Neural cell (in vitro differentiated cells): Measurements from ENCODE around the gene SECTM1. TPM values are rescaled to one million over a fixed set of nuclear protein-coding genes. Genes with fewer than 3 reads are reported as not detected.

Experiments used
- H2AFZ ChIP-seq: fragments of 200-600, 300-800 bp; sonication (generic), shearing (Covaris generic); 2 replicates; pipeline ENCODE4 v1.6.0; 2014; ENCODE audit warnings: low read depth, mild to moderate bottlenecking, antibody characterized with exemption, low read length, moderate library complexity
- H3F3A ChIP-seq: fragments of 200-600 bp; shearing (Covaris generic); 2 replicates; pipeline ENCODE4 v1.6.1; 2016; ENCODE audit warnings: mild to moderate bottlenecking, moderate library complexity, mixed read lengths, antibody characterized with exemption, low read length; ENCODE audit not compliant: insufficient read depth, poor library complexity, severe bottlenecking
- H3K27ac ChIP-seq: fragments of 200-600, 300-800 bp; sonication (generic), shearing (Covaris generic); 2 replicates; pipeline ENCODE4 v1.5.1; 2014; ENCODE audit warnings: mild to moderate bottlenecking, low read length, moderate library complexity
- H3K27me3 ChIP-seq: fragments of 300-800, 200-600 bp; sonication (generic), shearing (Covaris generic); 2 replicates; pipeline ENCODE4 v1.6.0; 2014; ENCODE audit warnings: mild to moderate bottlenecking, low read depth, low read length, moderate library complexity; ENCODE audit not compliant: insufficient read depth
- H3K36me3 ChIP-seq: fragments of 300-800, 200-600 bp; sonication (generic), shearing (Covaris generic); 2 replicates; pipeline ENCODE4 v1.5.1; 2014; ENCODE audit warnings: mild to moderate bottlenecking, antibody characterized with exemption, low read length, moderate library complexity; ENCODE audit not compliant: insufficient read depth
- H3K4me2 ChIP-seq: fragments of 300-800, 200-600 bp; sonication (generic), shearing (Covaris generic); 2 replicates; pipeline ENCODE4 v1.6.0; 2014; ENCODE audit warnings: mild to moderate bottlenecking, low read length
- H3K4me3 ChIP-seq: fragments of 300-800, 200-600 bp; sonication (generic), shearing (Covaris generic); 2 replicates; pipeline ENCODE4 v1.5.1; 2014; ENCODE audit warnings: mild to moderate bottlenecking, low read length, moderate library complexity
- H3K79me2 ChIP-seq: fragments of 200-600 bp; shearing (Covaris generic); replicated peaks from 2 replicates; pipeline ENCODE4 v1.6.0; 2014; ENCODE audit warnings: mild to moderate bottlenecking, low read length, moderate library complexity; ENCODE audit not compliant: insufficient read depth
- H3K9ac ChIP-seq: fragments of 300-800, 200-600 bp; sonication (generic), shearing (Covaris generic); 2 replicates; pipeline ENCODE4 v1.6.1; 2016; ENCODE audit warnings: mild to moderate bottlenecking, low read length, mixed read lengths
- H3K9me2 ChIP-seq: fragments of 200-600 bp; shearing (Covaris generic); 2 replicates; pipeline ENCODE4 v1.6.1; 2016; ENCODE audit warnings: mild to moderate bottlenecking, low read length, mixed read lengths; ENCODE audit not compliant: insufficient read depth
- H3K9me3 ChIP-seq: fragments of 200-600, 300-800 bp; sonication (generic), shearing (Covaris generic); 2 replicates; pipeline ENCODE4 v1.6.1; 2016; ENCODE audit warnings: mild to moderate bottlenecking, mixed run types, low read length, moderate library complexity, mixed read lengths
- H4K20me1 ChIP-seq: fragments of 200-600 bp; shearing (Covaris generic); 2 replicates; pipeline ENCODE4 v1.6.1; 2016; ENCODE audit warnings: mild to moderate bottlenecking, mixed run types; ENCODE audit not compliant: insufficient read depth
- EP300 ChIP-seq: fragments of 450-650 bp; conservative IDR thresholded peaks from 2 replicates; pipeline ENCODE4 v1.6.1; 2014; ENCODE audit warnings: antibody characterized with exemption, mild to moderate bottlenecking, moderate library complexity; ENCODE audit not compliant: poor library complexity, severe bottlenecking
- EZH2 ChIP-seq: fragments of 200-600, 300-800 bp; shearing (Covaris generic), sonication (generic); IDR thresholded peaks from 2 replicates; pipeline ENCODE4 v1.6.1; 2014; ENCODE audit warnings: antibody characterized with exemption, low read length, borderline replicate concordance, mild to moderate bottlenecking; ENCODE audit not compliant: insufficient read depth, poor library complexity, severe bottlenecking
- MXI1 ChIP-seq: fragments of 450-650 bp; conservative IDR thresholded peaks from 2 replicates; pipeline ENCODE4 v1.6.1; 2014; ENCODE audit warnings: antibody characterized with exemption, mild to moderate bottlenecking; ENCODE audit not compliant: poor library complexity, severe bottlenecking
- POLR2AphosphoS5 ChIP-seq: IDR thresholded peaks from 2 replicates; pipeline ENCODE4 v1.6.1; 2012
- RAD21 ChIP-seq: fragments of 450-650 bp; conservative IDR thresholded peaks from 2 replicates; pipeline ENCODE4 v1.6.1; 2014; ENCODE audit warnings: antibody characterized with exemption, mild to moderate bottlenecking, moderate library complexity
- SMC3 ChIP-seq: fragments of 450-650 bp; conservative IDR thresholded peaks from 2 replicates; pipeline ENCODE4 v1.6.1; 2014; ENCODE audit warnings: antibody characterized with exemption, mild to moderate bottlenecking, moderate library complexity; ENCODE audit not compliant: poor library complexity
- TAF1 ChIP-seq: IDR thresholded peaks from 2 replicates; pipeline ENCODE4 v1.6.1; 2012; ENCODE audit warnings: low read depth
- polyA plus RNA-seq: library from polyadenylated mRNA; depleted of rRNA; stranded (reverse); fragments of >200 nt; gene quantifications from 2 replicates; pipeline ENCODE4 v1.2.3, GENCODE V29; 2014
- TF ChIP-seq, protein P1 (sequence below): fragments of 450-650 bp; IDR thresholded peaks from 2 replicates; pipeline ENCODE4 v1.5.1; 2014; ENCODE audit warnings: antibody characterized with exemption, mild to moderate bottlenecking, moderate library complexity; ENCODE audit not compliant: poor library complexity, severe bottlenecking
- TF ChIP-seq, protein P2 (sequence below): IDR thresholded peaks from 2 replicates; pipeline ENCODE4 v1.6.1; 2012; ENCODE audit warnings: borderline replicate concordance

Gene SECTM1
- polyA plus RNA-seq, 1 donor from 2014 or later, result not detected

DNA sequence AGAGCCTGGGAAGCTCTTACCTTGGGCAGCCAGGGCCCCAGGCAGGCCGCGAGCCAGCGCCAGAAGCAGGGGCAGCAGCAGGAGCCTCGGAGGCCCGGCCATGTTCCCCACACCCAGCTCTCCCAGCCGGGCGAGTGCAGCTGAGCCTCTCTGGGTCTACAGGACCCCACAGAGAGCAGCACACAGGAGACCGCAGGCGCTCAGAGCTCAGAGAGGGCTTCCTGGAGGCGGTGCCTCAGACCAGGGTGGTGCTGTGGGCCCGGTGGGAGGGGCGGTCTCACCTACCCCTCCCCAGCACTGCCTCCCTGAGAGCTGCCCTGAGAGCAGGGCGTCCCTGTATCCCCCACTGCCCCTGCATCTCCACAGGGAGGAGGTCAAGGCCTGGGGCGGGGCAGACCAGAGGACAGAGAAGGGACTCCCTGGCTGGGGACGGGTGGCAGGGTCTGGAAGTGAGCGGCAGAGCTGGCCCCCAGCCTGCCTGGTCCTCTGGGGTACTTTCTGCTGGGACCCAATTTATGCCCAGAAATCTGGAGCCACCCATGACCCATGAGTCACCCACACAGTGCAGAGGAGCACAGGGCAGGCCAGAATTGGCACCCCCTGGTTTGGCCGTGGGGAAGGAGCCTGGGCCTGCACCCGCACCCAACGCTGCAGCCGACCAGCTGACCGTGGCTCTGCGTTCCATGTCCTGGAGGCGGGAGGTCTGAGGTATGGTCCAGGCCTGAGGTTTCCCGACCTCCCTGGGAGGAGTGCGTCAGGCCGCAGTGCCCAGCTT lies 16.0 kb downstream of the SECTM1 start, which contains the start of gene CD7:
CD7 (minus strand) TSS at position 215 of the 775 bp plus-strand sequence; CDS start at position 102, 113 bp downstream.
- Histone ChIP-seq H3K9ac (no peak within 1 kb of the TSS), H3K9me3 (no peaks in the 10 kb centered on the region), H3K27me3 (no peaks in the 10 kb centered on the region), H4K20me1 (no peaks in the 10 kb centered on the region), H3K27ac (no peak within 1 kb of the TSS), H3F3A (no peaks in the 10 kb centered on the region), H2AFZ (no peak within 1 kb of the TSS), H3K36me3 (no peaks in the 10 kb centered on the region), H3K4me3 (no peak within 1 kb of the TSS), H3K4me2 (no peak within 1 kb of the TSS), H3K9me2 (no peaks in the 10 kb centered on the region), H3K79me2 (no peaks in the 10 kb centered on the region)
- no peak for TF ChIP-seq EZH2
- TF ChIP-seq MXI1, result no peak
- TF ChIP-seq EP300, result no peak
- TF ChIP-seq, protein P1, sequence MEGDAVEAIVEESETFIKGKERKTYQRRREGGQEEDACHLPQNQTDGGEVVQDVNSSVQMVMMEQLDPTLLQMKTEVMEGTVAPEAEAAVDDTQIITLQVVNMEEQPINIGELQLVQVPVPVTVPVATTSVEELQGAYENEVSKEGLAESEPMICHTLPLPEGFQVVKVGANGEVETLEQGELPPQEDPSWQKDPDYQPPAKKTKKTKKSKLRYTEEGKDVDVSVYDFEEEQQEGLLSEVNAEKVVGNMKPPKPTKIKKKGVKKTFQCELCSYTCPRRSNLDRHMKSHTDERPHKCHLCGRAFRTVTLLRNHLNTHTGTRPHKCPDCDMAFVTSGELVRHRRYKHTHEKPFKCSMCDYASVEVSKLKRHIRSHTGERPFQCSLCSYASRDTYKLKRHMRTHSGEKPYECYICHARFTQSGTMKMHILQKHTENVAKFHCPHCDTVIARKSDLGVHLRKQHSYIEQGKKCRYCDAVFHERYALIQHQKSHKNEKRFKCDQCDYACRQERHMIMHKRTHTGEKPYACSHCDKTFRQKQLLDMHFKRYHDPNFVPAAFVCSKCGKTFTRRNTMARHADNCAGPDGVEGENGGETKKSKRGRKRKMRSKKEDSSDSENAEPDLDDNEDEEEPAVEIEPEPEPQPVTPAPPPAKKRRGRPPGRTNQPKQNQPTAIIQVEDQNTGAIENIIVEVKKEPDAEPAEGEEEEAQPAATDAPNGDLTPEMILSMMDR, result no peak
- TF ChIP-seq SMC3, result no peak
- TF ChIP-seq RAD21, result no peak
- TF ChIP-seq POLR2AphosphoS5, result no peak
- no peak for TF ChIP-seq TAF1
- TF ChIP-seq, protein P2, sequence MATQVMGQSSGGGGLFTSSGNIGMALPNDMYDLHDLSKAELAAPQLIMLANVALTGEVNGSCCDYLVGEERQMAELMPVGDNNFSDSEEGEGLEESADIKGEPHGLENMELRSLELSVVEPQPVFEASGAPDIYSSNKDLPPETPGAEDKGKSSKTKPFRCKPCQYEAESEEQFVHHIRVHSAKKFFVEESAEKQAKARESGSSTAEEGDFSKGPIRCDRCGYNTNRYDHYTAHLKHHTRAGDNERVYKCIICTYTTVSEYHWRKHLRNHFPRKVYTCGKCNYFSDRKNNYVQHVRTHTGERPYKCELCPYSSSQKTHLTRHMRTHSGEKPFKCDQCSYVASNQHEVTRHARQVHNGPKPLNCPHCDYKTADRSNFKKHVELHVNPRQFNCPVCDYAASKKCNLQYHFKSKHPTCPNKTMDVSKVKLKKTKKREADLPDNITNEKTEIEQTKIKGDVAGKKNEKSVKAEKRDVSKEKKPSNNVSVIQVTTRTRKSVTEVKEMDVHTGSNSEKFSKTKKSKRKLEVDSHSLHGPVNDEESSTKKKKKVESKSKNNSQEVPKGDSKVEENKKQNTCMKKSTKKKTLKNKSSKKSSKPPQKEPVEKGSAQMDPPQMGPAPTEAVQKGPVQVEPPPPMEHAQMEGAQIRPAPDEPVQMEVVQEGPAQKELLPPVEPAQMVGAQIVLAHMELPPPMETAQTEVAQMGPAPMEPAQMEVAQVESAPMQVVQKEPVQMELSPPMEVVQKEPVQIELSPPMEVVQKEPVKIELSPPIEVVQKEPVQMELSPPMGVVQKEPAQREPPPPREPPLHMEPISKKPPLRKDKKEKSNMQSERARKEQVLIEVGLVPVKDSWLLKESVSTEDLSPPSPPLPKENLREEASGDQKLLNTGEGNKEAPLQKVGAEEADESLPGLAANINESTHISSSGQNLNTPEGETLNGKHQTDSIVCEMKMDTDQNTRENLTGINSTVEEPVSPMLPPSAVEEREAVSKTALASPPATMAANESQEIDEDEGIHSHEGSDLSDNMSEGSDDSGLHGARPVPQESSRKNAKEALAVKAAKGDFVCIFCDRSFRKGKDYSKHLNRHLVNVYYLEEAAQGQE, result no peak

DNA sequence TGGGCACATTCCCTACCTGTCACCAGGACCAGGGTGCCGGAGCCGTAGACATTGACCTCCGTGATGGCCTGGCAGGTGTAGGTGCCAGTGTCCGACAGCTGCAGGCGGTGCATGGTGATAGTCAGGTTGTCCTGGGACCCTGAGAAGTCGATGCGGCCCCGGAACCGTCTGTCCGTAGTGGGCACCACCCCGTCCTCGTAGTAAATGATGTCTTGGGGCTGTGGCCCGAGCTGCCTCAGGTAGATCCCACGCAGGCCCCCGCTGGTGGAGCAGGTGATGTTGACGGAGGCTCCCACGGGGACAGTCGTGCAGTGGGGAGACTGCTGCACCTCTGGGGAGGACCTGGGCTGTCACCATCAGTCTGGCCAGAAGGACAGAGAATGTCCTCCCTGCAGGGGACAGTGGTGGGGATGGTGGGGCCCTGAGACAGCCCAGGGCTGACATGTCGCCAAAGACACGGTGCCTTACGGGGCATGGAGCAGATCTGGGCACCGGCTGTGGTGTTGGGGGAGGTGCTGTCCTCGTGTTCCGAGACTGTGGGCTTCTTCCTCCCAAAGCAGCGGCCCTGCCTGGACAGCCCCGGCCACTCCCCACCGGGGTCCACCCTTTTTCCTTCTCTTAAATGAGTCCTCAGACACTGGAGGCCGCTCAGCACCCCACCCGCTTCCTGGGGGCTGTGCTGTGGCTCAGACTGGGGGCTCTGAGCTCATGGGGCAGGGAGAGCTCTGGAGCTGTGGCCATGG lies 16.7 kb downstream of the SECTM1 start:
- Histone ChIP-seq H3K79me2 (no peaks in the 10 kb centered on the region), H3F3A (no peaks in the 10 kb centered on the region), H3K27ac (no peak overlapping the region), H2AFZ (no peak overlapping the region), H3K36me3 (no peaks in the 10 kb centered on the region), H3K27me3 (no peaks in the 10 kb centered on the region), H3K9me2 (no peaks in the 10 kb centered on the region), H4K20me1 (no peaks in the 10 kb centered on the region), H3K4me3 (no peak overlapping the region), H3K9ac (no peak overlapping the region), H3K4me2 (no peak overlapping the region), H3K9me3 (no peaks in the 10 kb centered on the region)
- TF ChIP-seq EZH2 (no peak), SMC3 (no peak), MXI1 (no peak), TAF1 (no peak), EP300 (no peak), POLR2AphosphoS5 (no peak), RAD21 (no peak)
- TF ChIP-seq, protein P2, result no peak
- TF ChIP-seq, protein P1, result no peak
